NCI-H510A treated with DMSO at 0.1 percent for 48 hours (cell line): ENCODE data around the gene ALKBH8.
"Not testable (repeated sequence)": the region's sequence is repeated elsewhere in the genome, so short reads cannot be mapped to it uniquely, and the experiment has no call there.

Experiments
- DNase-seq: peaks from one replicate; lab custom pipeline; 2025; lab: John Stamatoyannopoulos, UW

The ALKBH8 gene

DNA sequence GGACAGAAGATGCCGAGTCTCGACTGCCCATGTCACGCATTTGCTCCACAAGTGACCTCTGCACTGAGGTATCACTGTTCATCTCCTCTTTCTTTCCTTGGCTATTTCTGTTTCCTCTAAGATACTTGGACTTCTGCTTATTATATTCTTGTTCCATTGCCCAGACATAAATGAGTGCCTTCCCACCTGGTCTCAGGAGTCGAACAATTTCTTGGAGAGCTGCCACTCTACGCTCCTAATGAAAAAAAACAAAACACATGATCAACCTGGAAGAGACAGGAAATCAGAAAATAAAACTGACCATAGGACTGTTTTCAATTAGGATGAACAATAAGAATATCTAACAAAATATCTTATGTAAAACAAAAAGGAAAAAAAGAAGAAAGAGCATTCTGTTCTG lies 60.6 kb downstream of the ALKBH8 start:
- DNase-seq: no peak

DNA sequence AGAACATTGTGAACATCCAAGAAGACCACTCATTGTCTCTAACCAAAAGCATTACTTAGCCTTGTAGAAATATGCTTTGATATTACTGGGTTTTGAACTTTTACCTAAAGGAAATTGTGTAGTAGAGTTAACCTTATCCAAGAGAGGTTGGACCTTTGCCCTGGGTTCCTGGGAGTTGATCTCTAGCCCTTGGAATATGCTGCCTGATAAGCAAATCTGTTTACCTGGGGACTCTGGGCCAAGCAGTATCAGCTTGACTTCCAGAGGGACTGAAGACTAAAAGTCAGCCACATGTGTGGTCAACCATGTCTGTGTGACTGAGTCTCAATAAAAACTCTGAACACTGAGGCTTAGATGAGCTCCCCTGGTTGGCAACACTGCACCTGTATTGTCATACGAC lies 63.8 kb downstream of the ALKBH8 start:
- no peak for DNase-seq

DNA sequence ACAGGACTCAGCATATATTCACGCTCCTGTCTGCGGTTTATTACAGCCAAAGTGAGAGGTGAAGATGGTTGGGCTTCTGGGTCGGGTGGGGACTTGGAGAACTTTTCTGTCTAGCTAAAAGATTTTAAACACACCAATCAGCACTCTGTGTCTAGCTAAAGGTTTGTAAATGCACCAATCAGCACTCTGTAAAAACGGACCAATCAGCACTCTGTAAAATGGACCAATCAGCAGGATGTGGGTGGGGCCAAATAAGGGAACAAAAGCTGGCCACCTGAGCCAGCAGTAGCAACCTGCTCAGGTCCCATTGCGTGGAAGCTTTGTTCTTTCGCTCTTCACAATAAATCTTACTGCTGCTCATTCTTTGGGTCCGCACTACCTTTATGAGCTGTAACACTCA lies 68.2 kb downstream of the ALKBH8 start:
- not testable (repeated sequence) for DNase-seq

DNA sequence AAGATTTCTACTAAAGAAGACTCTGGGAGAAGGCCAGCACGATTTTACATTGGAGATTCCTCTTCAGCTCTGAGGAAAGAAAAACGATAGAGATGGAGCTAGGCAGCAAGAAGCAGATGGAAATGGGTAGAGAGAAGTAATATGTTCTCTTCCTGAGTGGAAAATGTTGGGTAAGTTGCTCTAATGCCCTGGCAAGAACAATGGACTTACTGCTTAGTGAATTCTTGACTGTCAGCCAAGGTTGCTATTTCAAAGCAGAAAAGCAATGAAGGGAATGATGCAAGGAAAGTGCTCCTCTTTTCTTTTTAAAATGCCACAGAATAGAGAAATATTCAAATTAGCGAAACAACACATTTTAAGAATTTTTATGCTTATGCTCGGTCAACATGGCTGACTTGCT lies 69.5 kb downstream of the ALKBH8 start:
- no peak for DNase-seq

DNA sequence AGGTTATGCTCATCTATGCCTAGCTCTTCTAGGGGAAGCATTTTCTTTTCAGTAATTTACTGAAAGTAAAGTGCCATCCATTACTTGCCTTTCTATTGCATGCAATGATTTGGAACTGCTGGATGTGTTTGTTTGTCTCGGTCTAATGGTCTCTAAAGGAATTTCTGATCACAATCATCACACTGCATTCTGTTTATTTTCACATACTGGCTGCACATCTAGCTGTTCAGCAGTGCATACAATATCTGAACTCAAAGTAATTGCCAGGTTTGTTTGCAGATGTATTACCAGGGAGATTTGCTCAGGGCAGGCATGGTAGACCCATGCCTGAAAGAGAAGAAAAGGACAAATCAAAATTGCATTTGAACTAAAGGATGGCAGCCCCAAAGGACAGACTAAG lies 71.5 kb downstream of the ALKBH8 start:
- no peak for DNase-seq

DNA sequence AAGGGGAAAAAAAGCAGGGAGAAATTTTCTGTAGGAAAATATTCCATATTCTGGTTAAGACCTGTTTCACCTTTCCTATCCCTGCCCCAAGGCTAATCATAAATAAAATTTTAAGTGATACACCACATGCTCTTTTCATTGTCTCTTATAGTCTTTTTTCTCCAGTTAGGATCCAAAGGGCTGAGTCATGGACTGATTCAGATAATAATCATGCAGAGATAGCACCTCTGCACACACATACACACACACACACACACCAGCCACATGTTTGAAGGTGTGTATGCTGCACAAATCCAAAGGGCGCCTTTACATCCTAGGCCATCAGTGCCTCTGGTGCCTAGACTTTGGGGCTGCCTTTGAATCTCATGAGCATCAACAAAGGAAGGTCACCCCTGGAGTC lies 72.4 kb downstream of the ALKBH8 start:
- DNase-seq: no peak

DNA sequence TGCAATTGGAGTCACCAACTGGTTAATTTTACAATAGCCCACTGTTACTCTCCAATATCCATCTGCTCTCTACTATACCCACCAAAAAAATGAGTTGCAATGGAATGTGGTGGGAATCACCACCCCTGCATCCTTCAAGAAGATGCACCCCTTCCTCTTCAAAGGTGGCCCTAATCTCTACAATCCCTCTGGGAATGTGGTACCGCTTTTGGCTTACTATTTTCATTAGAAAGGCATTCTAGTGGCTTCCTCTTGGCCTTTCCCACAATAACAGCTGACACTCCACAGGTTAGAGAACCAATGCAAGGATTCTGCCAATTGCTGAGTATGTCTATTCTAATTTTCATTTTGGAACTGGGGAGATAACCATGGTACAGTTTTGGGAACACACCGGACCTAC lies 74.7 kb downstream of the ALKBH8 start:
- no peak for DNase-seq

DNA sequence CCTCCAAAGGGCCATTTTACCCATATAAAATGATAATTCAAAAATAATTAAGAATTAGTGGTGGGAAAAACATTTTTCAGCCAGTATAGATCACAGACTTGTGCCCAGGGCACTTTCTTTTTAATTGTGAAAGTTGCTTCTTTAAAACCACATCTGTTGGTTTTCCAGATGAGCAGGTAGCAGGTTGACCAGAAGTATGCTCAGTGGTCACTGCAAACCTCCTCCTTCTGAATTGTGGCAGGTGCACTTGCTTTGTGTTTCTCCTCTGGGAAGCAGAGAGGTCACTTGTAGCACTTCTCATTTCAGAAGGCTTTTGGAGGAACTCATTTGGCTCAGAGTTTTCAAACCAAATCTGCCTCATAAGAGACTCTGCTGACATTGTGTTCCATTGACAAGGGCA lies 83.3 kb downstream of the ALKBH8 start:
- no peak for DNase-seq

DNA sequence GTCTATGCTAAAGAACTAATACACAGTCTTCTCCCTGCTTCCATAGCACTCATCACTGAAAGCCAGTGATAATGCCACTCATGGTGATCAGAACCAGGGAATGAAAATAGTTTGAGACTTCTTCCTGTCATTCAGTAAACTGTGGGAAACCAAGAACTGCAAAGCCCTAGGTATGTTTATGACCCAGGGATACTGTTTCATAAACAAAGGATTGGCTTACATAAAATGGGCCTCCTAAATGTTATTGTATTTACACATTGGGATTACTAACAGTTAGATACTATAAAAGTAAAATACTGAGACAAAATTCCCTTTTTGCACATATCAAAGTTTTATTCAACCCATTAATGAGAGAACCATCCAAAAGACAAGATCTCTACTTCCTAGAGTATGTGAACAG lies 86.6 kb downstream of the ALKBH8 start:
- DNase-seq: no peak

DNA sequence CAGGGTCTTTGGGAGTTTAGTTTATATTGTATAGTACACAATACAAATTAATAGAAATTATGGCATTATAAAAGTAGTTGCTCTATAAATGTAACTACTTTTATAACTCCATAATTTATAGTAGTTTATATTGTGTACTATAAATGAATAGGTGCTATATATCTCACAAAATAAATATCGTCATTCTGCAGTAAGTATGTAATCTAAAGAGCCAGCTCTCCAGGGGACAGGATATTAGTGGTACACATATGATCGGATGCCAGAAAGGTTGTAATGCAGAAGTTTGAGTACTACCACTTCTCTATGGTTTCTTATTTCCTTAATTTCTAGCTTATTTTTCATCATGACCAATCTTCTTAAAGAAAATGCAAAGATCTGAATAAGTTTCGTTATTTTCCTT lies 87.7 kb downstream of the ALKBH8 start:
- no peak for DNase-seq

DNA sequence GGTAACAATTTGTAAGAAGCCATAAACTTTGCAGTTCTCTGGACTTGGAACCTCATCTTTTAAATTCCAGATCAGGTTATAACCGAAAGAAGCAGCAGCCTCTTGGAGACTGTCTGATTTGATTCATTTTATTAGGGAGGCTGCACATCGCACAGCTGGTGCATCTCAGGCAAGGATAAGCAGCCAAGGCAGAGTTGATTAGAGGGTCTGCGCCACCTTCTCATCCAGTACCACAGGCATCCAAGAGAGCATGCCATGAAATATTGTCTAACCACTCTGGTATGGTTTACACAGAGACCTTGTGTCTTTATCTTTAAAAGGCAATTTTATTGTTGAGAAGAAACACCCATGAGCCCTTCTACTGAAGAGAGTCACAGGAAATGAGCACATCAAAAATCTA lies 91.7 kb downstream of the ALKBH8 start:
- no peak for DNase-seq

DNA sequence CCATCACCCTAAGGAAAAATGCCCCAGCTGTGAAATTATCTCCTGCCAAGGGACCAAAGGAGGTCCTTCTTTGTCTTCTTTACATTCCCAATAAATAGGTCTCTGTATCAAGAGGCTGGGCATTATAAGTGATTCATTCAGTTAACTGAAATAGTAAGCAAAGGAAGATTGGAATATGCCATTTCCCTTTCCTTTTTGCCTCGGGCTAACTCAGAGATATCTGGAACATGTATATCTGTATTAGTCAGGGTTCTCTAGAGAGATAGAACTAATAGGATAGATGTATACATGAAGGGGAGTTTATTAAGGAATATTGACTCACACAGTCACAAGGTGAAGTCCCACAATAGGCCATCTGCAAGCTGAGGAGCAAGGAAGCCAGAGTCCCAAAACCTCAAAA lies 92.6 kb downstream of the ALKBH8 start:
- DNase-seq: no peak

DNA sequence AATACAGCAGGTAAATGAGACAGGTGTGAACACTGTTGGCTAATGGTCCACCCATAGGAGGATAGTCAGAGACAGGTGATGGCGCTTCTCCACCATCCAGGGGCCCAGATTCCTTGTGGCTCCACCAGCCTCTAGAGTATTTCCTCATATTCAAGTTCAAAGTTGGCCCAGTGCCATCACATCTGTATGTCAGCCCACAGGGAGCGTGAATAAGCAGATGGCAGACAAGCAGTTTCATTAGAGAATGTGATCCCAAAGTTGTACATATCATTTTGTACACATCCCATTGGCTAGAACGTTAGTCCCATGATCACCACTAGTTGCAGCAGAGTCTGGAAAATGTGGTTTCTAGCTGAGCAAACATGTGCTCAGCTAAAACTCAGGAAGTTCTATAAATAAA lies 96.9 kb downstream of the ALKBH8 start:
- no peak for DNase-seq

DNA sequence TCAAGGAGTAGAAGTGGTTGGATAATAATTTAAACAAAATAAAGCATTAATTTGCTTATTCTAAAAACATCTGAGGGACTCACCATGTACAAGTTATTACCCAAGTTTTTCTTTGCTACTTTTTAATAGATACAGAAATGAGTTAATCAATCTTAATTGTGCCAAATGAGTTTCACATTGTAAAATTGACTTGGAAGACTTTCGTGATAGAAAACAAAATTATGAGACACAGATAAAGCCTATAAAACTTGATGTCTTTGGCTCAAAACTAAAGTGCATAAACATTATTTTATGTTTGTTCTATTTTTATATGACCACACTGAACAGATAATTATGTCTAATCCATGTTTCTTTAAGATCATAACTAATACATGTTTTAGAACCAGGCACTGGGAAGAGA lies 97.8 kb downstream of the ALKBH8 start:
- no peak for DNase-seq

DNA sequence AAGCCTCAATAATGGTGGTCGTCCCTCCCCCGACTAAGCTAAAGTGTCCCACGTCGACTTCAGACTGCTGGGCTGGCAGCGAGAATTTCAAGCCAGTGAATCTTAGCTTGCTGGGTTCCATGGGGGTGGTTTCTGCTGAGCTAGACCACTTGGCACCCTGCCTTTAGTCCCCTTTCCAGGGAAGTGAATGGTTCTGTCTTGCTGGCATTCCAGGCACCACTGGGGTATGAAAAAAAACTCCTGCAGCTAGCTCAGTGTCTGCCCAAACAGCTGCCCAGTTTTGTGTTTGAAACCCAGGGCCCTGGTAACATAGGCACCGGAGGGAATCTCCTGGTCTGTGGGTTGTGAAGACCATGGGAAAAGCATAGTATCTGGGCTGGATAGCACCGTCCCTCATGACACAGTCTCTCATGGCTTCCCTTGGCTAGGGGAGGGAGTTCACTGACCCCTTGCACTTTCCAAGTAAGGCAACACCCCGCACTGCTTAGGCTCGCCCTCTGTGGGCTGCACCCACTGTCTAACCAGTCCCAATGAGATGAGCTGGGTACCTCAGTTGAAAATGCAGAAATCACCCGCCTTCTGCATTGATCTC lies 99.2 kb downstream of the ALKBH8 start:
- DNase-seq: not testable (repeated sequence)

DNA sequence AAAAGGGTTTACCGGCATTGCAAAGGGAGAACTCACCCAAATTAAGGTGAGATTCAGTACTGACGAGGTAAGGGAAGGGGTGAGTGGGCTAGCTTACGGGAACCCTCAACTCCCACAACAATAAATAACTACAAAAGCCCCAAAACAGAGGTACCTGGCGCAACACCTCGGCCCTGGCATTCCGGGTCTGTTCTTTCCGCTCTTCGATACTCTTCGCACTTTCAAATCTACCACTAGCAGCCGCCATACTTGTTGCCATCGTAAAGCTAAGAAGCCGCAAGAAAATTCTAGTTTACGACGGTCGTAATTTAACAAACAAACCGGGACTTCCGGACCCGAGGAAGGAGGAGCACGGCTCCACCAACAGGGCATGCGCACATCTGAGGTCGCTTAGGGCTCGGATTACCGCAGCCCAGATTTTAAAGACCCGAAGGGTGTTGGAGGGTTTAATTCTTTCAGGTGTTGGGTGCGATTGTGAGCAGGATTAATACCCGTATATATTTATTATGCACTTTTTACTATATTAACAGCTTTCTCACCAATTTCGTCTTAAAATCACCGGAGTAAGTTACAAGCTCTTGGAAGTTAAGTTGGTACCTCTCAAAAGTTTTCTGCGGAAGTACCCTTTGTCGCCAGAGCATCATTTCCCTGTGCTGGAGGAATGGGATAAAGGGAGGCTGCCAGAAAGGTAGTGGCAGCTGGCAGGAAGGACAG lies 107.8 kb downstream of the ALKBH8 start, which contains the start of gene CWF19L2:
TSS of gene CWF19L2 (minus strand) at position 268 of the 714 bp plus-strand sequence. CDS start at position 259, 9 bp downstream.
- peak; percentile 95 for DNase-seq

DNA sequence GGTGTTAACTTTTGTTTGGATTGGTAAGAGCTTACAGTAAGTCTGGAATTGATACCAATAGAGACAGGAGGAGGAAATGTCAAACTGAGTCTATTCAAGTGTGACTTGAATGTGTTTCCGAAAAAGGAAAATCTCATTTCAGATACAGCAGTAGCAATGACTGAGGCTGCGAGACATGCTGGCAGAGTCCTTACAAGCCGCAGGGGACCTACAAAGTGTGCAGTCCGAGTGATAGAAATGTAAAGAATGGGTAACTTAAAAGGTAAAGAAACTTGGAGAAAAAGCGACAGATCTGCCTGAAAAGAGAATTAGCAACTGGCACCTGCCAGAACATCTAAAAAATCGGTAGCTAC lies 108.4 kb downstream of the ALKBH8 start:
- DNase-seq: peak; percentile 31

DNA sequence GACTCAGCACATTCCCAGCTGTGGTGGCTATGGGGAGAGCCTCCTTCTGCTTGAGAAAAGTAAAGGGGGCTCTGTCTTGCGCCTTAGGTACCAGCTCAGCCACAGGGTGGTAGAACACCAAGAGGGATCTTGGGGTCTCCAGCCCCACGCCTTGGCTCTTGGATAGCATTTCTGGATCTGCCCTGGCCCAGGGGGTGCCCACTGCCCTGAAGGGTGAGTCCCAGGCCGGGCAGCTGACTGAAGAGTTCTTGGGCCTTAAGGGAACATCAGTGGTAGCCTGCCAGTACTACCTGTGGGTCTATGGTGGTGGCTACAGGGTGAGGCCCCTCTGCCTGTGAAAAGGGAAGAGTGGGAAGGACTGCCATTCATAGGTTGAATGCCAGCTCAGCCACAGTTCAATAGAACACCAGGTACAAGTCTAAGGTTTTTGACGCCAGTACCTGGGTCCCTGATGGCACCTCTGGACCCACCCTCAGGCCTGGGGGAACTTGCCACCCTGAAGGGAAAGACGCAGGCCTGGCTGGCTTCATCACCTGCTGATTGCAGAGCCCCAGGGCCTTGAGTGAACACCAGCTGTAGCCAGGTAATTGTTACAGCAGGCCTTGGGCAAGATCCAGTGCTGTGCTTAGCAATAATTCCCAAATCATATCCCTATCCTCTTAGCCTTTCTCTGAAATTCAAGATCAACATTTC lies 111.8 kb downstream of the ALKBH8 start:
- no peak for DNase-seq
